Measurements from ENCODE around the gene ZCCHC24. TPM values are rescaled to one million over a fixed set of nuclear protein-coding genes. Genes with fewer than 3 reads are reported as not detected.
A peak's percentile ranks its signal among the peaks of the same experiment; 100 is the strongest.

ZCCHC24 gene
- total and polyA plus RNA-seq, 2 donors from 2014 or later = 8.4 to 21.3 TPM

GRCh38 chr10:79385392-79385795 lies 60.0 kb downstream of the ZCCHC24 start:
- peaks cover 0 to 6% (median 0%) of the 10 kb centered on the region in 3 donors for H3K4me1 ChIP-seq (ENCODE audit: control insufficient read depth in 2 of 3, insufficient read depth in 2 of 3, low read depth in 1 of 3, low read length in 3 of 3)
- H3K9me3 ChIP-seq (ENCODE audit: control insufficient read depth in 2 of 3, insufficient read depth in 1 of 3, low read length in 3 of 3) = no peaks in the 10 kb centered on the region
- H3K27ac ChIP-seq (ENCODE audit: low read depth in 2 of 2, low read length in 2 of 2) = no peak overlapping the region
- no peaks in the 10 kb centered on the region for H3K27me3 ChIP-seq (ENCODE audit: control insufficient read depth, insufficient read depth, low read length)
- H3K36me3 ChIP-seq (ENCODE audit: control insufficient read depth in 2 of 3, insufficient read depth in 3 of 3, low read length in 3 of 3) = no peaks in the 10 kb centered on the region
- intact Hi-C loops (cut with DNase I) = no loop called here
- no peak for FAIRE-seq
- H3K4me3 ChIP-seq (ENCODE audit: low read length in 3 of 3) = no peak overlapping the region
- DNase-seq = peak in 1 of 5 donors; percentile 30
- no peak for TF ChIP-seq CTCF (IDR thresholded peaks at IDR 0.05; ENCODE audit: borderline replicate concordance, extremely low read depth, insufficient read depth)
- H3K9ac ChIP-seq (ENCODE audit: low read length in 3 of 3) = no peak overlapping the region

GRCh38 chr10:79384773-79385391 lies 60.5 kb downstream of the ZCCHC24 start:
- no peak overlapping the region for H3K27ac ChIP-seq (ENCODE audit: low read depth in 2 of 2, low read length in 2 of 2)
- H3K4me1 ChIP-seq (ENCODE audit: control insufficient read depth in 2 of 3, insufficient read depth in 2 of 3, low read depth in 1 of 3, low read length in 3 of 3) = peaks cover 0 to 9% (median 0%) of the 10 kb centered on the region in 3 donors
- H3K36me3 ChIP-seq (ENCODE audit: control insufficient read depth in 2 of 3, insufficient read depth in 3 of 3, low read length in 3 of 3) = no peaks in the 10 kb centered on the region
- H3K27me3 ChIP-seq (ENCODE audit: control insufficient read depth, insufficient read depth, low read length) = no peaks in the 10 kb centered on the region
- DNase-seq (peak in 1 of 5 donors; percentile 24), FAIRE-seq (no peak)
- H3K9ac ChIP-seq (ENCODE audit: low read length in 3 of 3) = no peak overlapping the region
- TF ChIP-seq CTCF (IDR thresholded peaks at IDR 0.05; ENCODE audit: borderline replicate concordance, extremely low read depth, insufficient read depth) = no peak
- H3K4me3 ChIP-seq (ENCODE audit: low read length in 3 of 3) = no peak overlapping the region
- intact Hi-C loops (cut with DNase I) = no loop called here
- H3K9me3 ChIP-seq (ENCODE audit: control insufficient read depth in 2 of 3, insufficient read depth in 1 of 3, low read length in 3 of 3) = no peaks in the 10 kb centered on the region

- Histone ChIP-seq H3K27ac (ENCODE audit: low read depth in 2 of 2, low read length in 2 of 2) (no peak overlapping the region), H3K36me3 (ENCODE audit: control insufficient read depth in 2 of 3, insufficient read depth in 3 of 3, low read length in 3 of 3) (no peaks in the 10 kb centered on the region), H3K4me3 (ENCODE audit: low read length in 3 of 3) (no peak overlapping the region), H3K9ac (ENCODE audit: low read length in 3 of 3) (no peak overlapping the region), H3K9me3 (ENCODE audit: control insufficient read depth in 2 of 3, insufficient read depth in 1 of 3, low read length in 3 of 3) (no peaks in the 10 kb centered on the region), H3K4me1 (ENCODE audit: control insufficient read depth in 2 of 3, insufficient read depth in 2 of 3, low read depth in 1 of 3, low read length in 3 of 3) (peaks cover 0 to 11% (median 0%) of the 10 kb centered on the region in 3 donors), H3K27me3 (ENCODE audit: control insufficient read depth, insufficient read depth, low read length) (no peaks in the 10 kb centered on the region)
- peak in 2 of 5 donors; percentile 32 to 71 for DNase-seq
- FAIRE-seq = no peak
- no peak for TF ChIP-seq CTCF (IDR thresholded peaks at IDR 0.05; ENCODE audit: borderline replicate concordance, extremely low read depth, insufficient read depth)
- intact Hi-C loops (cut with DNase I) = no loop called here
These were observed 61.3 kb downstream of the ZCCHC24 start for GRCh38 chr10:79383974-79384606.

Data from kidney (tissue), 14 donors.